ENCODE results near the gene MANEAL.

DNA sequence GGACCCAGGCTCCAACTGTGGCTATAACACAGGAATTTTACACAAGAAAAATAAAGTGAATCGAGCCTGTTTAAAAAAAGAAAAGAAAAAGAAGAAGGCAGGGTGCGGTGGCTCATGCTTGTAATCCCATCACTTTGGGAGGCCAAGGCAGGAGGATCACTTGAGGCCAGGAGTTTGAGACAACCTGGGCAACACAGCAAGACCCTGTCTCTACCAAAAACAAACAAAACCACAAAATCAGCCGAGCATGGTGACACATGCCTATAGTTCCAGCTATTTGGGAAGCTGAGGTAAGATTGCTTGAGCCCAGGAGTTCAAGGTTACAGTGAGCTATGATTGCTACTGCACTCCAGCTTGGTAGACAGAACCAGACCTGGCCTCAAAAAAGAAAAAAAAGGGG is 48.0 kb downstream of the MANEAL start:
- TF ChIP-seq, protein P1, sequence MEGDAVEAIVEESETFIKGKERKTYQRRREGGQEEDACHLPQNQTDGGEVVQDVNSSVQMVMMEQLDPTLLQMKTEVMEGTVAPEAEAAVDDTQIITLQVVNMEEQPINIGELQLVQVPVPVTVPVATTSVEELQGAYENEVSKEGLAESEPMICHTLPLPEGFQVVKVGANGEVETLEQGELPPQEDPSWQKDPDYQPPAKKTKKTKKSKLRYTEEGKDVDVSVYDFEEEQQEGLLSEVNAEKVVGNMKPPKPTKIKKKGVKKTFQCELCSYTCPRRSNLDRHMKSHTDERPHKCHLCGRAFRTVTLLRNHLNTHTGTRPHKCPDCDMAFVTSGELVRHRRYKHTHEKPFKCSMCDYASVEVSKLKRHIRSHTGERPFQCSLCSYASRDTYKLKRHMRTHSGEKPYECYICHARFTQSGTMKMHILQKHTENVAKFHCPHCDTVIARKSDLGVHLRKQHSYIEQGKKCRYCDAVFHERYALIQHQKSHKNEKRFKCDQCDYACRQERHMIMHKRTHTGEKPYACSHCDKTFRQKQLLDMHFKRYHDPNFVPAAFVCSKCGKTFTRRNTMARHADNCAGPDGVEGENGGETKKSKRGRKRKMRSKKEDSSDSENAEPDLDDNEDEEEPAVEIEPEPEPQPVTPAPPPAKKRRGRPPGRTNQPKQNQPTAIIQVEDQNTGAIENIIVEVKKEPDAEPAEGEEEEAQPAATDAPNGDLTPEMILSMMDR (IDR thresholded peaks at IDR 0.05) = no peak
- no peak for TF ChIP-seq POLR2AphosphoS5 (IDR thresholded peaks at IDR 0.05)

Data from breast epithelium (tissue), 3 donors.